ENCODE measurements around the gene SARS2. TPM values are rescaled to one million over a fixed set of nuclear protein-coding genes. Genes with fewer than 3 reads are reported as not detected.
A peak's percentile ranks its signal among the peaks of the same experiment; 100 is the strongest.

The SARS2 gene
- total RNA-seq, 1 donor from 2014 or later, result 1.4 TPM

DNA sequence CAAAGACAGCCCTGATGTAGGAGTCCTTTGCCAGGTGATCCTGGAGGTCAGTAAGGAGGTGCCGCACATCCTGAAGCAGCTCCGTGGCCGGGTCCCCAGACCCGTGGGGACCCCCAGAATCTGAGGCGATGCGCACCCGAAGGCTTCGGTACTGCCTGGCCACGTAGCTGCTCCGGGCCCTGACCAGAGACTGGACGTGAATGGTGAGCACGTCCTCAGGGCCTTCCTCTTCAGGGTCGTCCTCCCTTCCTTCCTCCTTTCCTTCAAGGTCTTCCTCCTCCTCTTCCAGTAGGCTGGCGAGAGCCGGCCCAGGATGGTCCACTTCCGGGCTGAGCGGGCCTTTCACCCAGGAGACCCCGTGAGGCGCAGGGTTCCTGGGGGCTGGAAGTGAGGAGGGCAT, 60.0 kb downstream of the SARS2 start:
- intact Hi-C loops (cut with DNase I), result loop anchor here (2.0 kb wide), 1 partner anchor 28 kb away; the partner anchor contains the start of genes NFKBIB and SIRT2

DNA sequence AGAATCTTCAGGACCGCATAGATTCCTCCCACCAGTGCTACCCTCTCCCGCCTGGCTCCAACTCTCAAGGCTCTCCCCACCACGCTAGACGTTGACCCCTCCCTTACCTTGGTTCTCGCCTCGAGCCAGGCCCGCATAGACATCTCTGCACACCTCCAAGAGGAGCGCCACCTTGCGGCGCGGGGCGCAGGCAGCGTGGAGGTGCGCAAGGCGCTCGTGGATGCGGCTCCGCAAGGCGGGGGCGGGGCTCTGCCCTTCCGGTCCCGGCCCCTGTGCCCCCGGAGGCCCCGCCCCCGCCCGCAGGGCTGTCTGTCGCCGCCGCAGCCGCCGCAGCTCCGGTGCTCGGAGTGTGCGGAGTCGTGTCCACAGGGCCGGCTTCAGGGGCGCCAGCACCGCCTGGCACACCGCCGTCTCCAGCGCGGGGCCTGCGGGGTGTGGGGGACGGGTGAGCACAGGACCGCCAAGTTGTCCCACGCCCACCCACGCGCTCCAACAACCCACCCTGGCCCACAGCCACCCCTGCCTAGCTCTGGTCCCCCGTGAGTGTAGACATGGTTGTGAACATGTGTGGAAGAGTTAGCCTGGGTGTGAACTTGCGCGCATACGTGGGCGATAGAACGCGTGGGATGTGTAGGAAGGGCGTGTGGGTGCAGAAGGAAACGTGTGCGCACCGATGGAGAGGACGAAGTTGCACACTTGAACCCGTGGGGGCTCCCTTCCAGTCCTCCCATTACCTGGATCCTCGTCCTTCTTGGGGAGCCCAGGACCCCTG, 60.5 kb downstream of the SARS2 start:
- Histone ChIP-seq H3K9me3 (no peaks in the 10 kb centered on the region), H3K27ac (no peak overlapping the region), H3K36me3 (no peaks in the 10 kb centered on the region), H3K27me3 (no peaks in the 10 kb centered on the region), H3K4me1 (peaks cover 5 to 9% of the 10 kb centered on the region in 2 donors), H3K4me3 (peak overlapping the region; percentile 40 to 77)
- intact Hi-C loops (cut with DNase I), result loop anchor here (1.0 to 2.0 kb wide), 3 partner anchors 18 to 326 kb away; partner anchors contain the start of genes NFKBIB and SIRT2
- TF ChIP-seq, protein P1, sequence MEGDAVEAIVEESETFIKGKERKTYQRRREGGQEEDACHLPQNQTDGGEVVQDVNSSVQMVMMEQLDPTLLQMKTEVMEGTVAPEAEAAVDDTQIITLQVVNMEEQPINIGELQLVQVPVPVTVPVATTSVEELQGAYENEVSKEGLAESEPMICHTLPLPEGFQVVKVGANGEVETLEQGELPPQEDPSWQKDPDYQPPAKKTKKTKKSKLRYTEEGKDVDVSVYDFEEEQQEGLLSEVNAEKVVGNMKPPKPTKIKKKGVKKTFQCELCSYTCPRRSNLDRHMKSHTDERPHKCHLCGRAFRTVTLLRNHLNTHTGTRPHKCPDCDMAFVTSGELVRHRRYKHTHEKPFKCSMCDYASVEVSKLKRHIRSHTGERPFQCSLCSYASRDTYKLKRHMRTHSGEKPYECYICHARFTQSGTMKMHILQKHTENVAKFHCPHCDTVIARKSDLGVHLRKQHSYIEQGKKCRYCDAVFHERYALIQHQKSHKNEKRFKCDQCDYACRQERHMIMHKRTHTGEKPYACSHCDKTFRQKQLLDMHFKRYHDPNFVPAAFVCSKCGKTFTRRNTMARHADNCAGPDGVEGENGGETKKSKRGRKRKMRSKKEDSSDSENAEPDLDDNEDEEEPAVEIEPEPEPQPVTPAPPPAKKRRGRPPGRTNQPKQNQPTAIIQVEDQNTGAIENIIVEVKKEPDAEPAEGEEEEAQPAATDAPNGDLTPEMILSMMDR (IDR thresholded peaks at IDR 0.05), result peak; percentile 81 to 89 (median 86)
- peak in 1 of 2 donors; percentile 93 for DNase-seq (ENCODE audit: low spot score in 2 of 2)

More for the DNA sequence above, 60.0 kb downstream of the SARS2 start:
- no peak for DNase-seq (ENCODE audit: low spot score in 2 of 2)
- Histone ChIP-seq H3K27me3 (no peaks in the 10 kb centered on the region), H3K36me3 (no peaks in the 10 kb centered on the region), H3K9me3 (no peaks in the 10 kb centered on the region), H3K4me3 (no peak overlapping the region), H3K4me1 (peaks cover 5 to 9% of the 10 kb centered on the region in 2 donors), H3K27ac (no peak overlapping the region)
- TF ChIP-seq, protein P1 (IDR thresholded peaks at IDR 0.05), result no peak

DNA sequence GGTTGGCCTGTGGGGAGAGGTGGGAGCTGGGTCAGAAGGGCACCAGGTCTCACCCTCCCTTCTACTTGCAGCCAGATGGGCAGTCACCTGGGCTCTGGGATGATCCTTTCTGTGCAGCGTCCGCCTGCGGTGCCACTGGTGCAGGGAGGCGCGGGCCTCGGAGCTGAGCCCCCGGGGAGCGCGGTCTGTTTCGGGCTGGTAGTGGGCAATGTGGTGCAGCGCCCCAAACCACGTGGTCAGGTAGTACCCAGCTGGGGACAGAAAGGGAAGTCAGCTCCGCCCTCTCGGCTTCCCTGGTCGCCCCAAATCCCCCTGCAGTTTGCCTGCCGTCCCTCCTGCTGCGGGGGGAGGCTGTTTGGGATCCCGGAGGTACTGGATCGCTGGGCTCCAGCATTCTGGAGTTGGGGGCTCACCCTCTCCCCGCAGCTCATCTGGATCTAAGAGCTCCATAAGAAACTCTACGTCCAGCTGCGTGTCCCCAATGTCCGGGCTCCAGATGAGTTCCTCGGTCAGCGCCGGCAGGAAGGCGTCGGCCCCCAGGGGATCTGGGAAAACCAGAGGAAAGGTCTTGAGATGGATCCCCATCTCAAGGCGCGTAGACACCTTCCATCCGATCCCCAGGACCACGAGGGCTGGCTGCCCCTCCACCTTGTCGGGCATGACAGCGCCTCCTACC, 61.3 kb downstream of the SARS2 start:
- peak overlapping the region; percentile 40 to 77 for H3K4me3 ChIP-seq
- TF ChIP-seq, protein P1 (IDR thresholded peaks at IDR 0.05), result no peak
- peaks cover 5 to 9% of the 10 kb centered on the region in 2 donors for H3K4me1 ChIP-seq
- H3K36me3 ChIP-seq, result no peaks in the 10 kb centered on the region
- DNase-seq (ENCODE audit: low spot score in 2 of 2), result no peak
- no peaks in the 10 kb centered on the region for H3K9me3 ChIP-seq
- H3K27ac ChIP-seq, result no peak overlapping the region
- no peaks in the 10 kb centered on the region for H3K27me3 ChIP-seq
- intact Hi-C loops (cut with DNase I), result loop anchor here (1.0 kb wide), 2 partner anchors 17 to 325 kb away; no protein-coding TSS in a partner anchor

DNA sequence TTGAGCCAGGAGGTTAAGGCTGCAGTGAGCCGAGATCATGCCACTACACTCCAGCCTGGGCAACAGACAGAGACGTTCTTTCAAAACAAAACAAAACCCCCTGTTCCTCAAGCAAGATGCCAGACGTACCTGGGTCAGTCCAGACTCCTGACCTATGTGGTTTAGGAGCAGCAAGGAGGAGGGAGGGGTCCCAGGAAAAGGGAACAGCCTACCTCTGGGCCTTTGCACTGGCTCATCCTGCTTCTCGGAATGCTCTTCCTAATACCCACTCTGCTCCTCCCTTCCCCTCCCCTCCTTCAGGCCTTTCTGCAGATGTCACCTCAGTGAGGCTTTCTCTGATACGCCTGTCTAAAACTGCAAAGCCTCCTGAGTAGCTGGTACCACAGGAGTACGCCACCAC, 62.0 kb downstream of the SARS2 start:
- Histone ChIP-seq H3K4me1 (peaks cover 5 to 9% of the 10 kb centered on the region in 2 donors), H3K9me3 (no peaks in the 10 kb centered on the region), H3K4me3 (peak overlapping the region in 1 of 2 donors; percentile 77), H3K27ac (no peak overlapping the region), H3K36me3 (no peaks in the 10 kb centered on the region), H3K27me3 (no peaks in the 10 kb centered on the region)
- intact Hi-C loops (cut with DNase I), result no loop called here
- TF ChIP-seq, protein P1 (IDR thresholded peaks at IDR 0.05), result no peak
- DNase-seq (ENCODE audit: low spot score in 2 of 2), result no peak

DNA sequence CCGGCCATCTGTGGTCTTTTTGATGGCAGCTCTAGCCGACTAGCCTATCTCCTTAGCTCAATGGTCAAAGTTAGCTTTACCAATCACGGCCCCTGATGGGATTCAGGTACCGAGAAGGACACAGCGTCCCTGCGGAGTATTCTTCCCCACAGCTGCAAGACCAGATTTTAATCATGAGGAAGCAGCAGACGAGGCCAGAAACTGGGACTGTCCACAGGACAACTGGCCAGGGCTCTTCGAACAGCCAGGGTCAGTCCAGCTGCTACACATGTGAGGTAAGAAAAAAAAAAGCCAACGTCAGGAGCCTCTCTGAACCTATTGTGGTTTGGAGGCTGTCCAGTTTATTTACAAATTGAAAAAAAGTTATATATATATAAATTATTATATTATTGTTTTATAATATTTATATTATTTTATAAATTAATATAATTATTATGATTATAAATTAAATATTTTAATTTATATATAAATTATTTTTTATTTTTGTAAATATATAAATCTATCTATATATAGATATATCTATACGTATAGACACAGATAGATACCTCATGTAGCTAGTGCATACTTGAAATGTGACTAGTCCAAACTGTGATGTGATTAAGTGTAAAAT, 63.3 kb downstream of the SARS2 start:
- H3K27me3 ChIP-seq, result no peaks in the 10 kb centered on the region
- no peaks in the 10 kb centered on the region for H3K9me3 ChIP-seq
- intact Hi-C loops (cut with DNase I), result no loop called here
- no peak overlapping the region for H3K27ac ChIP-seq
- no peak for DNase-seq (ENCODE audit: low spot score in 2 of 2)
- H3K4me1 ChIP-seq, result peaks cover 5 to 9% of the 10 kb centered on the region in 2 donors
- TF ChIP-seq, protein P1 (IDR thresholded peaks at IDR 0.05), result no peak
- H3K4me3 ChIP-seq, result no peak overlapping the region
- H3K36me3 ChIP-seq, result no peaks in the 10 kb centered on the region

Other genes starting within 250 kb of the SARS2 start
- not detected for gene CAPN12, start 186.3 kb downstream of the SARS2 start, total RNA-seq
- not detected for gene LGALS7, start 157.2 kb downstream of the SARS2 start, total RNA-seq
- gene LGALS7B, start 141.6 kb downstream of the SARS2 start, total RNA-seq, result not detected
- not detected for gene LGALS4, start 117.8 kb downstream of the SARS2 start, total RNA-seq
- 67.6 TPM for gene ECH1, start 99.0 kb downstream of the SARS2 start, total RNA-seq
- gene HNRNPL, start 80.8 kb downstream of the SARS2 start, total RNA-seq, result 110 TPM
- gene RINL, start 52.5 kb downstream of the SARS2 start, total RNA-seq, result 7.0 TPM
- 53.1 TPM for gene SIRT2, start 31.1 kb downstream of the SARS2 start, total RNA-seq
- 6.3 TPM for gene NFKBIB, start 30.8 kb downstream of the SARS2 start, total RNA-seq
- not detected for gene CCER2, start 18.6 kb downstream of the SARS2 start, total RNA-seq
- gene MRPS12, start 181 bp upstream of the SARS2 start, total RNA-seq, result 9.9 TPM
- gene FBXO17, start 45.0 kb upstream of the SARS2 start, total RNA-seq, result 47.4 TPM
- 144 TPM for gene FBXO27, start 101.8 kb upstream of the SARS2 start, total RNA-seq
- gene ACP7, start 153.6 kb upstream of the SARS2 start, total RNA-seq, result not detected
- 27.4 TPM for gene PAK4, start 195.0 kb upstream of the SARS2 start, total RNA-seq